Stimulated activated CD4-positive, alpha-beta T cell treated with anti-CD3 and anti-CD28 coated beads, Interleukin-1b, Interleukin-23, amount 100 ng/mL, for 48 hours (primary cell): ENCODE measurements around the gene CDK5R2.

Experiments
- DNase-seq: peaks from one replicate; pipeline ENCODE4 v3.0.0-alpha.2; 2020

Gene CDK5R2

DNA sequence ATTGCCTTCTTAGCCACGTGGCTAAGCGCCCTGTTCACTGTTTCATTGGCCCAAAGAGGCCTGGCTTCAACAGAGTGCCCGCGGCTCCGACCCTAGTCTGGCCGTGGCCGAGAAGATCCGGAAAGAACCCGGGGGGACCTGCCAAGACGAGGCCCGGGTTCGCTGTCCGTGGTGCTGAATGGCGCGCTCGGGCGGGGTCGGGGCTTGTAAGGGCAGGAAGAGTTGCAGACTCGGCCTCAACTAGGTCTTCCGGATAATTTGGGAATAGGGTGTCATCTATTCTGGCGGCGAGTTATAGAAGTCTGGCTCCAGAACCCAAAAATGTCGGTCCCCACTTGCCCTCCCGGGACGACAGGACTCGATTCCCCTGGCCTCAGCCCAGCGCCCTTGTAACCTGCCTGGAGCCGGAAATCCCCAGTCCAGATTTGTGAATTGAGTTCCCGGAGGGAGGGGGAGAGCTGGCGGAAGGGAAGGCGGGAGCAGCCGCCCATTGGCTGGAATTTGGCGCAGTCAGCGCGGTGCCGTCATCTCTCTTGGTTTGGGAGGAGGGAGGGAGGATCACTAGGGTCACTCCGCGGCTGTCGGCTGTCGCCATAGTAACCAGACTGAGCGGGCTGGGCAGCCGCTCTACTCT, 3.5 kb downstream of the CDK5R2 start:
- peak; percentile 51 for DNase-seq

- no peak for DNase-seq
Measured at GRCh38 chr2:218963601-218964000, 4.1 kb downstream of the CDK5R2 start.

DNA sequence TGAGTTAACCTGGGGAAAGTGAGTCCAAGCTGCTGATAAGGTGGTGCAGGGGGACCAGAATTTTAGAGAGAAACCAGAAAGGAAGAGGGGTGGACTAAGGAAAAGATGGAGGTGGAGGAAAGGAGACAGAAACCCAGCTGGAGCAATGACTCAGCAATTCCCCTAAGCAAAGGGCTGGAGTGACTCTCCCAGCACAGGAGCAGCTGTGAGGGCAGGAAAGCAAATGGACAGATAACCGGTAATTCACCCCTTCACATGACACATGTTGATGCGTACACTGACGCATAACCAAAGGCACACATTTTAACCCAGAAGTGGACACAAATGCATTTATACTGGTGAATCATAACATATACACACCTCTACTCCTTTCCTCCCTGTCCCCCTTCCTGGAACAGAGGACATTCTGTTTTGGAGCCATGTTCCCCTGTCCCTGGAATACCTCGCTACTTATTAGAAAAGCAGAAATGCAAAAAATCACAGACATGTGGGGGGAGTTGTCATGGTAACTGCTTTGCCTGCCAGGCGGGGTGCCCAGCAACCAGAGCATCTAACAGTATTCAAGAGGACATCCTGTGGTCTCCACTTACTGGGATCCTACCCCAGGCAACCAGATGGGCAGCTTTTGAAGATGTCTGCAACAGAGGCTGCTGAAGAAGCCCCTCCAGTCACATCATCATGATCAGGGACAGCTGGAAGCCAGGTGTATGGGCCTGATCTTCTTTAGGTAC, 4.7 kb downstream of the CDK5R2 start:
- DNase-seq, result no peak

- DNase-seq, result no peak
Measured at GRCh38 chr2:218970894-218971293, 11.4 kb downstream of the CDK5R2 start.

DNA sequence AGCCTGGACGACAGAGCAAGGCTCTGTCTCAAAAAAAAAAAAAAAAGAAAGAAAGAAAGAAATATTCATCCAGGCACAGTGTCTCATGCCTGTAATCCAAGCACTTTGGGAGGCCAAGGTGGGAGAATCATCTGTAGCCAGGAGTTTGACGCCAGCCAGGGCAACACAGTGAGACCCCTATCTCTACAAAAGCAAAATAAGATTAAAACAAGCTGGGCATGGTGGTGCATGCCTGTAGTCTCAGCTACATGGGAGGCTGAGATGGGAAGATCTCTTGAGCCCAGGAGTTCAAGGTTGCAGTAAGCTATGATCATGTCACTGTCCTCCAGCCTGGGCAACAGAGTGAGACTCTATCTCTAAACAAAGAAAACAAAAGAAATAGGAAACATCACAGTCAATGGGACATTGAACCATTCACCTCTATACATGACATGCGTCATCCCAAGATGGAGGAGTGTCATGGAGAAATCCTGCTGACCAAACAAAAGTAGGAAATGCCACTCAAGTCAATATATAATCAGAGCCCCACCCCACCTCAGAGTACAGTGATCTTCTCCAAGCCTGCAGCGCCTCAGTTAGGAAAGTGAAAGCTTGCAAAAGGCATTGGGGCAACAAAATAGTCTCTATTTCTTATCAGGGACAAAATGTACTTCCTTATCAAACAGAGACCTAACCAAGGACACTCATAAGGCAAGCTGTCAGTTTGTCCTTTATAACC, 15.8 kb downstream of the CDK5R2 start:
- no peak for DNase-seq

DNA sequence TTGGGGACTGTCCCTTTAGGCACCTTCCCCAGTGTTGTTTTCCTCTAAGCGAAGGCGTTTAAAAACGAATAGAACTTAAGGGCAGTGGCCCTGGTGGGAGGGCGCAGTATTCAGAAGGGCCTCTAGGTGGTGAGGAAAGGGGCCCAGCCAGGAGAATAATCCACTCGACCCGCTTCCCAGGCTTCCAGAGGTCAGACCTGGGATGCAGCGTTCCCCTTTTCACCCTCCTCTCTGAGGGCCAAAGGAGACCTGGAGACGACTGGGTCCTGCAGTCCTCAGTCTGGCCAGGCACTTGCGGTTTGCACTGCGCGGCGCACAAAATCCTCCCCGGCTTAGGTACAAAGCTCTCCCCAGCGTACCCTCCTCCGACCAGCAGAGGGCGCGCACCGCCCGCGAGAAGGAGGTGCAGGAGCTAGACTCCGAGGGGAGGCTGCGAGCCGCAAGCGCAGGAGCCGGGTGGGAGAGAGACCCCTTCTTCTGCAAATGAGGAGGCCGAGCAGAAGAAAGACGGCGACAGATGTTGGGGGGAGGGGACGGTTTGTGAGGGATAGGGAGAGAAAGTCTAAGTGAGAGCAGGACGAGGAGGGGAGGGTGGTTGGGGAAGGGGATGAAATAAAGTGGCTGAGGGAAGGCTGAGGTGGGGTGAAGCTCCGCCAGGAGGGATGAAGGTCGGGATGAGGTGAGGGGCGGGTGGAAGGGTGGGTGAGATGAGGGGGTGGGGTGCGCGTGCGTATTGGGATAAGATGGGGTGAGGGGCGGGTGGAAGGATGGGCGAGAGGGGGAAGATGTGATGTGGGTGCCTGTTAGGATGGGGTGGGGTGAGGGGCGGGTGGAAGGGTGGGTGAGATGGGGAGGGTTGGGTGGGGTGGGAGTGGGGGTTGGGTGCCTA, 20.6 kb downstream of the CDK5R2 start:
- peak; percentile 88 for DNase-seq

GRCh38 chr2:218980735-218981389, 21.4 kb downstream of the CDK5R2 start:
- no peak for DNase-seq

DNA sequence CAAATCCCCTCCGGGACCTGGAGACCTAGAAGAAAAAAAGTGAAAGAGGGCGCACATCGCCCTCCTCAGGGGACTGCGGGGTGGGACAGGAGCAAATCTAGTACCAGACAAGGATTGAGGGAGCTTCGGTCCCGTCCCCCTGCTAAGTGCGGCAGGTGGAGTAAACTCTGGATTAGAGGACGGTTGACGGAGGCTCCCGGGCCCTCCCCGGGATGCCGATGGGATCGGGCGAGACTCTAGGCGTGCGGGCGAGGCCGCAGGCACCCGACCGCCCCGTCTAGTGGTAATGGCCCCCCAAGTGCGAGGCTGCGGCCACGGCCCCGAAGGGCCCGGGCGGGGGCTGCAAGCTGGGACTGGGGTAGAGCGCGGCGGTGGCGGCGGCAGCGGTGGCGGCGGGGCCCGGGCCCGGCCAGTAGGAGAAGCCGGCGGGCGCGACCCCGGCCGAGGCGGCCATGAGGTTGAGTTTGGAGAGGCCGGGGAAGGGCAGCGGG, 22.0 kb downstream of the CDK5R2 start:
- DNase-seq, result no peak

GRCh38 chr2:218981881-218982585, 22.6 kb downstream of the CDK5R2 start:
- DNase-seq, result no peak

GRCh38 chr2:218982586-218983262, 23.3 kb downstream of the CDK5R2 start:
- no peak for DNase-seq

- no peak for DNase-seq
Measured at GRCh38 chr2:218983263-218983933, 23.9 kb downstream of the CDK5R2 start.

DNA sequence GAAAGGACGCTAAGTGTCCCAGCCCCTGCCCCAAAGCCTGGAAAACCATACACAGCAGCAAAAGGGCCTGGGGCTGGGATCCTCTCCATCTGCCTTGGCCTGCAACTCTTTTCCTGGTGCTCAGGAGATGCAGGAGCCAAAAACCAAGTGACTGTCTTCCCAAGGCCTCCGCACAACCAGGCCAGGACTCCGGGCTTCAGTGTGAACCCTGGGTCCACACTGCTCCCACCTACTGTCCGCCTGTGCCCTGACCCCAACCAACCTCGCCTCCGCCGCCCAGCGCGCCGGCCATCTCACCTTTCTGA, 24.4 kb downstream of the CDK5R2 start:
- DNase-seq, result no peak

GRCh38 chr2:218984239-218985020, 25.0 kb downstream of the CDK5R2 start:
- DNase-seq, result no peak

DNA sequence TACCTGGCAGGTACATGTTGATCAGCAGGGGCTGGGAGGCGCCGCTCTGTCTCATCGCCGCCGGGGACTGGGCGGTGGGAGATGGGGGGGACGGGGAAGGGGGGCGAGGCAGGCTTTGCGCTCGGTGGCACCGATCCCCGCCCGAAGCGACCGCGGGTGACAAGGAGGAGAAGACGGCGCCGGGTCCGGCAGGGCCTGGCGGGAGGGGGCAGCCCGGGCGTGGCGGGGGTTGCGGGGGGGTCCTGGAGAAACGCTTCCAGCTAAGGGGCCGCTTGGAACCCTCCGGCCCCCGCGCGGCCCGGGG, 25.5 kb downstream of the CDK5R2 start, which contains the start of gene FEV:
Gene FEV (minus strand): TSS at position 164 of the 304 bp plus-strand sequence. CDS start 109 bp downstream, at position 55.
- DNase-seq, result no peak

GRCh38 chr2:218985325-218986091, 26.0 kb downstream of the CDK5R2 start:
- no peak for DNase-seq

DNA sequence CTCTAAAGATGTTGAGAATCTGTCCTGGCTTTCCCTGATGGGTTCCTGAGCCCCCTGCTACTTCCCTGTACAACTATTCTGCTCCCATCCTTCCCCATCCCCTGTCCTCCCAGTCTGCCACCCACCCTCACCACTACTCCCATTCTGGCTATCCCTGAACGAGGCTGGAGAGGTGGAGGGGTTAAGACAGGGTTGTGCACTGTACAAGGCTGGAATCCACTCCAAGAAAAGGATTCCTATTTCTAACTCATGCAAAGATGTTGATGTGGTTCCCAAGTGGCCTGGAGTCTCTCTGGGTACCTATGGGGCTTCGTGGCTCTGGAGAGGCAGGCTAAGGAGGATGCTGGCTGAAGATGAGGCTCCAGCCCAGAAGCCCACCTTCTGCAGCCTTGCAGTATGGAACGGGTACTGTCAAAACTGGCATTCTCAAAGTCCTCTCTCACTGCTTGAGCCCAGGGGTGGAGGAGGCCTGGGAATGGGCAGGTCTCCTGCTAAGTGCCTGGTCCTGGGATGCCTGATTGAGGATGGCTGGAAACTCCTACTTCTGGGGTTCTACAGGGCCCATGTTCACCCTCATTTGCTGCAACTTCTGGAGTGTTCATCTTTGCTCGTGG, 26.8 kb downstream of the CDK5R2 start:
- no peak for DNase-seq

- no peak for DNase-seq
Measured at GRCh38 chr2:218988164-218988563, 28.7 kb downstream of the CDK5R2 start.

GRCh38 chr2:218988650-218989049, 29.2 kb downstream of the CDK5R2 start:
- DNase-seq, result no peak

DNA sequence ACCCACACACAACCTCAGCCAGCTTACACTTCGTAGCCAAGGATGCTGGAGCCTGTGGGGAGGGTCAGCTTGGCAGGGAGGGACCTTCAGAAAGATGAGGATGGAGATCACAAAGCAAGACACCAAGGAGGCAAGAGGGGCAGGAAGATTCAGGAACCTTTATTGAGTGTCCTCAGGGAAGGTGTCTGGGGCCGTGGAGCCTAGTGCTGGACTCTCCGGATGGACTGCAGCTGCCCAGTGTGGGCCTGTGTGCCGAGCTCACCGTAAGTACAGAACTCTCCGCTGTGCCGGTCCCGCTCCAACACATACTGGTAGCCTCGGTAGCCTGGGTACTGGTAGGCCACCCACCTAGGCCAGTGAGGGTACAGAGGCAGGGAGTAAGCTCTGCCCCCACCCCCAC, 30.6 kb downstream of the CDK5R2 start:
- no peak for DNase-seq
